Right renal pelvis (tissue), 4 donors: Measurements from ENCODE around the gene TYK2. TPM values are rescaled to one million over a fixed set of nuclear protein-coding genes. Genes with fewer than 3 reads are reported as not detected.
A peak's percentile ranks its signal among the peaks of the same experiment; 100 is the strongest.
"Not testable (repeated sequence)": the region's sequence is repeated elsewhere in the genome, so short reads cannot be mapped to it uniquely, and the experiment has no call there.

ENCODE experiments used
- DNase-seq, 4 donors: peaks; one replicate each; pipeline ENCODE4 v3.0.0-alpha.2; 2013; ENCODE audit warnings: low read depth in 4 of 4, low spot score in 3 of 4, missing footprints in 1 of 4
- polyA plus RNA-seq, 4 donors: library from polyadenylated mRNA; unstranded; fragments of 120-200 nt; gene quantifications; one replicate each; pipeline ENCODE4 v1.2.1, GENCODE V29; 2013; ENCODE audit not compliant: insufficient read length in 4 of 4

The TYK2 gene
- polyA plus RNA-seq, 4 donors, result 103 to 130 (median 109) TPM

DNA sequence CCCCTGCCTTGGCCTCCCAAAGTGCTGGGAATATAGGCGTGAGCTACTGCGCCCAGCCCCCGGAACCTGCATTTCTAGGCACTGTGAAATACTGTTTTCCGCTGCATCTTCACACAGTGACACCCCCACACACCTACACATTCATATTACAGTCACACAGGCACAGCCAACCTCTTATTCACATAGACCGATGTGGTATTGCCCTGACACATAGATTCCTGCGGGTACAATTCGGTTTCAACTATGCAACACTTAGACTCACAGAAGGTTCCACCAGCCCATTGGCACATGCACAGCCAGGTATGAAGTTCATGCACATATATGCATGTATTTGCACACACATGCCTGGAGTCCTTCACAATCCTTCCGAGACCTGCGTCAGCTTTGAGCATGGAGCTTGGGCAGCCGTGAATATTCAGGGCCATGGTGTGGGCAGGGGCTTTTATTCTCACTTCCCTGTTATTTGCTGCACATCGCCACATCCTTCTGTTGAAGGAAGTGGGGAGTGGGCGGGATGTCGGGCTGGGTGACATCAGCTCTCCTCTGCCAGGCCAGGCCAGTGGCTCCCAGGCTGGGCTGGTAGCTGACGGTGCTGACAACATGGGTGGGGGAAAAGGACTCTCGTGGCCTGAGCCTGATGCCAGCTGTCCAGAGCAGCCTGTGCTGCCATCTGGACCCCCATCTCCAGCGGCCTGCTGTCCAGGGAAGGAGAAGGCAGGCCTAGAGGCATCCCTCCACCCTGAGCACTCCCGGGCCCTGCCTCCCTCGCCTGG, 28.3 kb upstream of the TYK2 start:
- no peak for DNase-seq

DNA sequence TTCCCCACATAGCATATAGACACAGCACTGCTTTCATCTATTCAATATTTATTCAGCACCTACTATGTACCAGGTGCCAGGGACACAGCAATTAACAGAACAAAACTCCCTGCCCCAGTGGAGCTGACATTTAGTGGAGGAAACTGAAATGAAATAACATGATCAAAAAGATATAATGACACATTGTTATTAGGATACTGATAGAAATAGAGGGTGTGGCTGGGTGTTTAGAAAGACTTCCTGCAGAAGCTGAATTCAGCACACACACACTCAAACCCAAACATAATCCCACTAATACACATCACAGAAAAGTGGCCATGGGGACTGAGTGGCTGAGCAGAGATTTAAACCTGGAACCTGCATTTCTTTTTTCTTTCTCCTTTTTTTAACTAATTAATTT, 26.7 kb upstream of the TYK2 start:
- no peak for DNase-seq

DNA sequence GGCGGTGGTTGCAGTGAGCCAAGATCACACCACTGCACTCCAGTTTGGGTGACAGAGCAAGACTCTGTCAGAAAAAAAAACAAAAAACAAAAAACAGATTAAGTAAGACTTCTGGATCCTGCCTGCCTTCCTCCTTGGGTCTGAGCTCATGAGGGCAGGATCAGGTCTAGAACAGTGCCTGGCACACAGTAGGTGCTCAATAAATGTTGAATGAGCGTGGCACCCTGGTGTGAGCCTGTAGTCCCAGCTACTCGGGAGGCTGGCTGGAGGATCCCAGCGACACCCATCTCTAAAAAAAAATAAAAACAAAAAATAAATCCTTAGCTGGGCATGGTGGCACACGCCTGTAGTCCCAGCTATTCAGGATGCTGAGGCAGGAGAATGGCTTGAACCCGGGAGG, 25.8 kb upstream of the TYK2 start:
- DNase-seq, result no peak

GRCh38 chr19:10404888-10405820, 24.8 kb upstream of the TYK2 start:
- DNase-seq, result no peak

- DNase-seq, result peak; percentile 89 to 99 (median 92)
Observed at GRCh38 chr19:10403137-10404021, 23.0 kb upstream of the TYK2 start, which contains the start of gene CDC37. CDC37 (minus strand) TSS chr19:10403542; CDS start chr19:10403479, 63 bp downstream.

- no peak for DNase-seq
Observed at GRCh38 chr19:10402441-10403038, 22.2 kb upstream of the TYK2 start.

DNA sequence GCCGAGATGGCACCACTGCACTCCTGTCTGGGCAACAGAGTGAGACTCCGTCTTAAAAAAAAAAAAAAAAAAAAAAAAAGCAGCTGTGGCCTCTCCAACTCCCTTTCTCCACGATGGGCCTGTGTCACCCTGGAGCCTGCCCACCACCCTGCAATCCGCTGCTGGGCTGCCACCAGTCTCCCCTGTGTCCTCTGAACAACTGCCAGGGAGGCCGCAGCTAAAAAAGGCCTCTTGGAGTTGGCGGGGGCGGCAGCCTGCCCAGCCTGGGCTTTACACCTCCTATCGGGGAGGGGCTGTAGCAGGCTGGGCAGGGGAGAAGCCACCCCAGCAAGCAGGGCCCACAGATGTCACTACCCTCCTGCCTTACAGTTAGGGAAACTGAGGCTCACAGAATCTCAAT, 19.5 kb upstream of the TYK2 start:
- DNase-seq, result no peak

GRCh38 chr19:10399340-10399739, 19.0 kb upstream of the TYK2 start:
- not testable (repeated sequence) for DNase-seq

- DNase-seq, result no peak
Observed at GRCh38 chr19:10398819-10399218, 18.4 kb upstream of the TYK2 start.

- no peak for DNase-seq
Observed at GRCh38 chr19:10395917-10396316, 15.5 kb upstream of the TYK2 start.

DNA sequence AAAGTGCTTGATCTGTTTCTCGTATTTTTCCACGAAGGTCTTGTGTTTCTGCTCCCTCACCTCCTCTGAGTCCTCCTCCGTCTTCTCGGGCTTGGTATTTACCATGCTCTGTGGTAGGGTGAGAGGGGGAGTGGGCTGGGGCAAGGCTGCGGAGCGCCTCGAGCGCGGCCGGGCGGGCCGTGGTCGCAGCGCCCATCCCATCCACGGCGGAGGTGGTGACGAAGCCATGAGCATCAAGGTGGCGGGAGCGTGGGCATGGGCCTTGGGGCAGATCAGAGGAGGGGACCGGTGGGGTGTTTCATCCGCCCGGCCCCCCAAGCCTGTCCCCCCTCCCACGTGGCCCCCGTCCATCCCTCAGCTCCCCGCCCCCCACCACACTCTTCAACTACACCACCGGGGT, 15.1 kb upstream of the TYK2 start:
- no peak for DNase-seq

DNA sequence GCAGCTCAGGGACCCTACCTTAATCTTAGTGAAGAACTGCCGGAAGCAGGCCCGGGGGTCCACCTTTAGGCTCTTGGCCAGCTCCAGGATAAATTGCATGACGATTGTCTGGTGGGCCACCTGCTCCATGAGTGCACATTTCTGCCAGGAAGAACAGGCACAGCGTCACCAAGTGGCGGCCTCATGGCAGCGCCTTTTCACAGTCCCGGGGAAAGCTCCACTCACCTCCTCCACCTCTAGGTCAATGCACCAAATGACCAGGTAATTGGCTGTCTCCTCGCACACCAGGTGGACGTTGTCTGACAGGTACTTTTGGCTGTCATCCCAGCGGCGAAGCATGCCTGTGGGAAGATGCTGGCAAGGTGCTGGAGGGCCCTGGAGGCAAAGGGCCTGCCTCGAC, 14.6 kb upstream of the TYK2 start:
- no peak for DNase-seq

- no peak for DNase-seq
Observed at GRCh38 chr19:10393137-10393536, 12.8 kb upstream of the TYK2 start.

- DNase-seq, result no peak
Observed at GRCh38 chr19:10392120-10392519, 11.7 kb upstream of the TYK2 start.

DNA sequence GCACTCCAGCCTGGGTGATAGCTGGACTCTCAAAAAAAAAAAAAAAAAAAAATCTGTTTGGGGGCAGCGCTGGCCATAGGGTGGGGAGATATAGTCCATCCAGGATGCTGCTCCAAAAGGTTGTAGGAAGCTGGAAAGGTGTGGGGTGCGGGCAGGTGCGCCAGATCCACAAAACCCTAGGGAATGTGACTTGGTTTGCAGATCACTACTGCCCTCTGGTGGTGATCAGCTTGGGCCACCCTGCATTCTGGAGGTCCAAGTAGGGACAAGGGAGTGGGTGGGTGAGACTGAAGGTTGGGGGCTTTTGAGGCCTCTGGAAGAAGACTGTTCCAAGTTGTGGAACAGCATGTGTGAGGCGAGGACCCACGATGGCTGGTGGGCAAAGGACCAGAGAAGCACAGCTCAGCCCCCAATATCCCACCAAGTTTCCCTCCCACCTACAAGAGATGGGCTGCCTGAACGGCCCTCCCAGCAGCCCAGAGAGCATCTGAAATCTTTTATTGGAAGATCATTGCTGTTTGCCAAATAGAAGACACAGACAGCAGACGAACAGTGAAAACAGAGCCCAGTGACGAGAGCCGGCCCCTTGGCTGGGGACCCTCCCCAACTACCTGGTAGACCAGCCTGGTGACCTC, 10.4 kb upstream of the TYK2 start:
- peak in 3 of 4 donors; percentile 43 to 60 (median 52) for DNase-seq

GRCh38 chr19:10389863-10390262, 9.5 kb upstream of the TYK2 start:
- no peak for DNase-seq

DNA sequence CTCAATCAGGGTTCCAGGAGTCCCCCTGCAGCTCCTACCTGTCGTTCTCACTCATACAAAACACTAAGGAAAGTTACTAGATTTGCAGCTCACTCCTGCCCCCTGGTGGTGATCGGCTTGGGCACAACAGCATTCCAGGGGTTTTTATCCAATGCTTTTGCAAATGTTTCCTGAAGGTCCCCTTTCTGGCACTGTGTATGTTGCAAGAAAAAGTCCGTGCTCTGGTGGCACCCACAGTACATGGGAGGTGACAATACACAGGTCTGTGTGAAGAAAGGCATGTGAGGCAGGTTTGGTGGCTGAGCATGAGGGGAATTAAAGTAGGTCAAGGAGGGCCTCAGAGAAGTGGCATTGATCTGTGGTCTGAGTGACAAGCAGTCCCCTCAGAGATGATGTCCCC, 8.6 kb upstream of the TYK2 start:
- peak; percentile 71 to 80 (median 78) for DNase-seq

DNA sequence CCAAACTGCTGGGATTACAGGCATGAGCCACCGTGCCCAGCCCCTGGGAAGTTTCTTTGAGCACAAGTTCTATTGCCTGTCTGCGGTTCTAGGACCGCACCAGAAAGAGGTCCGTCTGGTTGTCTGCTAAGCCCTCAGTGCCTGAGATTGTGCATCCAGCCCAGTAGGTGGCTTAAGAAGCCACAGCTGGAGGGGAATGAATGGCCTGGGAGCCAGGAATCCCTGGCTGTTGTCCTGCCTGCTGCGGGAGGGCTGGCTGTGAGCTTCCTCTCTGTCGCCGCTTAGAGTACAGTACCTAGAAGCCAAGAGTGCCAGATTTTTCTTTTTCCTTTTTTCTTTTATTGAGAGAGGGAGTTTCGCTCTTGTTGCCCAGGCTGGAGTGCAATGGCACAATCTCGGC, 4.2 kb upstream of the TYK2 start:
- no peak for DNase-seq

DNA sequence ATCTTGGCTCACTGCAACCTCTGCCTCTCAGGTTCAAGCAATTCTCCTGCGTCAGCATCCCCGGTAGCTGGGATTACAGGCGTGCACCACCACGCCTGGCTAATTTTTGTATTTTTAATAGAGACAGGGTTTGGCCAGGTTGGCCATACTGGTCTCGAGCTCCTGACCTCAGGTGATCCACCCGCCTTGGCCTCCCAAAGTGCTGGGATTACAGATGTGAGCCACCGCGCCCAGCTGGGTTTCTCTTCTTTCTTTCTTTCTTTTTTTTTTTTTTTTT, 2.8 kb upstream of the TYK2 start:
- DNase-seq, result not testable (repeated sequence)

DNA sequence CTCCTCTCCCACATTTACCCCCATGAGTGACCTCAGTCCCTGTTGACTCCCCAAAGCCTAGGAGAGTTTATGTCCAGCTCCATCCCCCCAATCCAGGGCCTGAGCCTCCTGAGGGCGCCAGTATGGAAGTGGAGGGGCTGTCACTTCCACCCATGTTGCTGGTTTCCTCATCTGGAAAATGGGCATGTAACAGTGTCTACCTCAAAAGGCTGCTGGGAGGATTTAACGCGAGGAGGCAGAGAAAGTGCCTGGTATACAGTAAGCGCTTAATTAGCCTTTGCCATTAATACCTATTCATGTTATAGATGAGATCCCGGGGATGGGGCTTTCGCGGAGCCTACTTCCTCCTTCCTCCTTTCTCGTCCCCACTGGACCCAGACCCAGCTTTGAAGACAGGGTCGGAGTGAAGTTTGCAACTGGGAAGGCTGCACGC, 476 bp downstream of the TYK2 start:
- no peak for DNase-seq
